NCI-H2171 treated with DMSO at 0.1 percent for 48 hours (cell line): ENCODE results near the gene MYBPC3.

Source experiments
- DNase-seq: peaks from one replicate; lab custom pipeline; 2025; lab: John Stamatoyannopoulos, UW

MYBPC3 gene

DNA sequence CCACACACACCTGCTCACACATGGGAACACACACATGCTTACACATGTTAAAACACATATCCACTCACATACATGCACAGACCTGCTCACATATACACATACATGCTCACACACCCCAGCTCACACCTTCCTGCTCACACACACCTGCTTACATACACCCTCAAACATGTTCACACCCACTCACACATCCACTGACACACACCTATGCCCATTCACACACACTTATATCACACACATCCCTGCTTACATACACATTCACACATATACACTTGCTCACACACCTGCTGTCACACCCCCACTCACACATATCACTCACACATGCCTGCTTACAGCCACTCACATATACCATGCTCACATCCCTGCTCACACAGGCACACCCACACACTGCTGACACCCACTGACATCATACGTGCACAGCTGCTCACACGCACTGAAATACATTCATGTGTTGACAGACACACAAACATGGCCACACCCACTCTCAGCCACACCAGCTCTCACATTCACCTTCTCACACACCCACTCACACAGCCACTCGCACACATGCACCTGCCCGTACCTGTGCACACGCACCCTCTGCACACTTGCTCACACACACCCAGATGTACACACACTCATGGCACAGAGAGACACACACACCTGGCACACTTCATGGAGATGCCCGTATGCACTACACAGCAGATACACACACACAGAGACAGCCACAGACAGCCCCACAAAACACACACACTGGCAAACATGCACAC, 5.7 kb upstream of the MYBPC3 start:
- no peak for DNase-seq

DNA sequence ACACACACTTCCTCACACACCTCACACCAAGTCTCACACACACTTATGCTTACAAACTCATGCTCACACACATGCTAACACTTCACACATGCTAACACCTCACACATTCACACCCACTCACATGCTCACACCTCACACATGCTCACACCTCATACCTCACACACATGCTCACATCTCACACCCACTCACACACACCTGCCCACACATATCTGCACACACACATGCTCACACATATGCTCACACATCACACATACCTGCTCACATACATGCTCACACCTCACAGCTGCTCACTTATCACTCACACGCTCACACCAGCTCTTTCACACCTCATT, 4.5 kb upstream of the MYBPC3 start:
- DNase-seq: no peak

DNA sequence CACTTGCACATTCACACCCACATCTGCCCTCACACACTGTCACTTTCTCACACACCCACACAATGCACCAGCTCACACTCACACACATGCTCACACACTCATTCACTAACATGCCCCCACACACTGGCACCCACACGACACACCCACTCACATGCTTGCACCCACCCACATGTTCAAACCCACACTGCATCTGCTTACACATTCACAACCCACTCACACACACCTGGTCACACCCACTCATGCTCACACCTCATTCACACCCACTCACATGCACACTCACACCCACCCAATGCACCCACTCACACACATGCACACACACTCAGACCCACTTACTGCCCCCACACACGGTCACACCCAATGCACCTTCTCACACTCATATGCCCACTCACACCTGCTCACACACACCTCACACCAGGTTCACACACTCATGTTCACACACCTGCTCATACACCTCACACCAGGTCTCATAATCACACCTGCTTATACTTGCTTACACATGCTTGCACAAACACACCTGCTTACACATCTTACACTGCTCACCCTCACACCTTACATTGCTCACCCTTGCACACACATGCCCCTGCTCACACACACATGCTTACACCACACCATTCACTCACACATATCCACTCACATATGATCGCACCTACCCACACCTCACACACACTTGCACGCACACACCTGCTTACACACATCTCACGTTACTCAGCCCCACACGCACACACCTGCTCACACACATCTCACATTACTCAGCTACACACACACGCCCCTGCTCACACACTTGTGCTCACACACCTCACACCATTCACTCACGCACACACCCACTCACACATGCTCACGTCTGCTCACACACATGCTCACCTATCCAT, 3.9 kb upstream of the MYBPC3 start:
- DNase-seq: no peak

DNA sequence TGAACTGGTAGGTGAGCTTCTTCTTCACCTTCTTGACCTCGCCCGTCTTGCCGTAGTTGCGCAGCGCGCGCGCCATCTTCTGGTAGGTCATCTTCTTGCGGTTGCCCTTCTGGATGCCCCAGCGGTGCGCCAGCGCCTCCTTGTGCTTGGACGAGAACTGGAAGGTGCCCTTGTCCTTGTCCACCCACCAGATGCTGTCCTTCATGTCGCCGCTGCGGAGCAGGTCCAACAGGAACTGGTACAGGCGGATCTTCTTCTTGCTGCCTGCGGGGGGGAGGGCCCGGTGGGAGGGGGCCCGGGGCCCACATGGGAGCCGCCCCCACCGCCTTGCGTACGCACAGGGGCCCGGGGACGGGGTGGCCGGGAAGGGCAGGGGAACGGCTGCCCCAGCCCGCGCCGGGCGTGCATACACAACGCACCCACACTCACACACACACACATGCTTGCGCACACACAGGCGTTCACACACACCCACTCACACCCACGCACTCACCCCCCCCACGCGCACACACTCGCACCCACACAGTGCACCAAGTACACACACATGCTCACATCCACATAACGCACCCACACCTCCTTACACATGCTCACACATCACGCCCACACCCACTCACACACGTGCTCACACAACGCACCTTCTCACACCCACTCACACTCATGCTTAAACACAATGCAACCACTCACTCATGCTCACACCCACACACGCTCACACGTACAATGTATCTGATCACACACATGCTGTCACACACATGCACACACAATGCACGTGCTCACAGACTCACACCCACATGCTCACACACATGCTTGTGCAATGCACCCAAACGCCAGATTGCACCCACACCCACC, 3.0 kb upstream of the MYBPC3 start:
- DNase-seq: peak; percentile 93

DNA sequence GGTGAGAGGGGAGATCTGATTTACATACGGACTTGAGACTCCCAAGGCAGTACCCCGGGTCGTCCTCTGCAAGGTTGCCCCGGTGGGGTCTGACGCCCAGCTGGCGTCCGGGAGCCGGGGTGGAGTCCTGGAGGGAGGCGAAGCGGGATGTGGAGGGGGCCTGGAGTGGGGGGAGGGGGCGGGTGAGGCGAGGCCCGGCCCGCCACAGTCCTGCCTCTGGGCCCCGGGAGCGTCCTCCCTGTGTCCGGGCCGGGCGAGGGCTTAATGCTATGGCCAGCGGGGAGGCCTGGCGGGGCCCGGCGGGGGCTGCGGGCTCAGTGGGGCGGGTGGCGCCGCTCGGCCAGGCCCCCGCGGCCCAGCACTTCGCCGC, 2.4 kb upstream of the MYBPC3 start:
- DNase-seq: no peak

DNA sequence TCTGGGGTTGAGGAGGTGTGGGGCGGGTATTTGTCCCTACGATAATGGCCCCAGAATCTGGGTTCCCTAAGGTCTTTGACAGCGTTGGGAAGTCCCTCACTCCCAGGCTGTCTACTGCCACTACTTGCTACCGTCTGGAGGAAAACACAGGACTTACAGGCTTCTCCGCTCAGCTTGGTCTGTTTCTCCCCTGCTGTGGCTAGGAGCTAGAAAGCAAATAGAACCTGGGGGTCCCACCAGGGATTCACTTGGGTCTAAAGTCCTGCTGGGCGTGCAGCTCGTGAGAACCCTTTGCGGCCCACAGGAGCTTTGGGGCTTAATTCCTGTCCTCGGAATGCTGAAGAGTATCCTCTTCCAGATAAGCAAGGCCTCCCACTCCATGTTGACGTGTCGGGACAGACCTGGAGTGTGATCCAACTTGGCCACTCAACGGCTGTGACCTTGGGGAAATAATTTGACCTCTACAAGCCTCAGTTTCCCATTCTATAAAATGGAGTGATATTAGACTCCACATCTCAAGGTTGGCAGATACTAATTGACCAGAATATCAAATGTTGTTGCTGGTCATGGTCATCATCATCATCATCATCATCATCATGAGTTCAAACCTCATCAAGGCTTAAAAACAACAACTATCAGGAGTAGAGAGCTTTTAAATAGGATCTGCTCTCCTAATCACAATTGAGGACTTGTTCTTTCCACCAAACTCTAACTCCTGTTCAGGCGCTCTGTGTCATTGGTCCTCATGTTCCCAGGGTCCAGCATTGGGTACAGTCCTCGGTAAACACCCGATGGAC, 1.7 kb upstream of the MYBPC3 start:
- no peak for DNase-seq

DNA sequence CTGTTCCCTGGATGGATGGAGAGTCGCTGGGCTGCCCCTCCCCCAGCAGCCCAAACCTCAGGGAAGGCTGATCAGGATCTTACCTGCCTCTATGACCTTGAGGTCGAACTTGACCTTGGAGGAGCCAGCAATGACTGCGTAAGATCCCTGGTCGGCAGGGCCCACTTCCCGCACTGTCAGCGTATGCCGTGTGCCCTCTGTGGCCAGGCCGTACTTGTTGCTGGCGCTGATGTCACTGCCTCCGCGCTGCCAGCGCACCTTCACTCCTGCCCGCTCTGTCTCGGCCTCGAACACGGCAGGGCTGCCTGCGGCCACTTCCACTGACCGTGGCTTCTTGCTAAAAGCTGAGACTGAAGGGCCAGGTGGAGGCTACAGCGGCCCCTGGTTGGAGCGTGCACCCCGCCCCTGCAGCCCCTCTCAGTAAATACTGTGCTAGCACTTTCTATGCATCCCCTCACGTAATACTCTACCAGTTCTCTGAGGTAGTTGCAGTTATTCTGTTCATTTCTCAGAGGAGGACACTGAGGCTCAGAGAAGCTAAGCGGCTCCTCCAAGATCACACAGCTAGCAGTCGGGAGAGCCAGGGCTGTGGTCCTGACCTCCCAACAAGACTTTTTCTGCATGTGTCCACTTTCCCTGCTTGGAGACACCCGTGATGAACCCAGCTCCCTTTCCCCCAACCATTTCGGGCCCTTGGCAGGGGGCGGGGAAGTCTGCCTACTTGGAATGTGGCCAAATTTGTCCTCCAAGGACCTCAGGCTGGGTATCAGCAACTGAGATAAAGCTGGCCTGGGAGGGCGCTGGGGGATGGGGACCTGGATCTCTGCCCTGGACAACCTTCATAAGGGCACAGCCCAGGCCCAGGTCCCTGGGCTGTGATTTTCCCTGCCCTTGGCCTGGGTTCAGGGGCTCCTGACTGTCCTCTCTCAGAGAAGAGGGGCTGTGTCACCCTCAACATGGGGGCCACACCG, 1.1 kb downstream of the MYBPC3 start:
- DNase-seq: no peak

DNA sequence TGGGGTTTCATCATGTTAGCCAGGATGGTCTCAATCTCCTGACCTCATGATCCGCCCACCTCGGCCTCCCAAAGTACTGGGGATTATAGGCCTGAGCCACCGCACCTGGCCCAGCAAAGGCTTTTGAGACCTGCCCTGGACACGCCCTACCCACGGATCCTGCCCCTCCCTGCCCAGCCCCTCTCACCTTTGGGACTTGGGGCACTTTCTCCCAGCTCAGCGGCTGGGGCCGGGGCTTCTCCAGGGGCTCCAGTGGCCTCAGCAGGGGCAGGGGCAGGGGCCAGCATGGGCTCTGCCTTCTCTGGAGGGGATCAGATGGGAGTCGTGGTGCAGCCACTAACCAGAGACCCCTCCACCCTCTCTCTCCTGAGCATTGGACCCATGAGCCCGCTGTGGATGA, 2.2 kb downstream of the MYBPC3 start:
- DNase-seq: no peak

DNA sequence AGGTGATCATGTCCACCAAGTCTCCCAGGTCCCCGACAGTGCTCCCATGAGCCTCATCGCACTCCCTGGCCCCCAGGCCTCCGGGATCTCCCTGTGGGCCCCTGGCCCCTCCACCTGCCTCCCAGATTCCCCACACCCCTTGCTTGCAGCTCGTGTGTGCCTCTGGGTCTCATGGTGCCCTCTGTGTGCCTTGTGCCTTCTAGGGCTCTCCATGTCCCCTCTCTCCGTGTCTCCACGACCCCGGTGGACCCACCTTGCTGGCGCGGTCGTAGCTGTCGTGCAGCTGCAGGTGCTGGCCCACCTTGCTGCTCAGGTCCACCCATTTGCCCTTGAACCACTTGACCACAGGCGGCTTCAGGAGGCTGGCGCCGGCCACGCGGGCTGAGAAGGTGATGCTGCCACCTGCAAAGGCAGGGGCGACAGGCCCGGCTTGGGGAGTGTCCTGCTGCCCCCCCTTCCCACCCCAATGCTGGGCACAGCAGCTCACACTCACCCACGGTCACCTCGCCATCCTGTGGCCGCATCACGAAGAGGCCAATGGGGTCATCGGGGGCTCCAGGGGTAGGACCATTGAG, 2.9 kb downstream of the MYBPC3 start:
- DNase-seq: no peak

DNA sequence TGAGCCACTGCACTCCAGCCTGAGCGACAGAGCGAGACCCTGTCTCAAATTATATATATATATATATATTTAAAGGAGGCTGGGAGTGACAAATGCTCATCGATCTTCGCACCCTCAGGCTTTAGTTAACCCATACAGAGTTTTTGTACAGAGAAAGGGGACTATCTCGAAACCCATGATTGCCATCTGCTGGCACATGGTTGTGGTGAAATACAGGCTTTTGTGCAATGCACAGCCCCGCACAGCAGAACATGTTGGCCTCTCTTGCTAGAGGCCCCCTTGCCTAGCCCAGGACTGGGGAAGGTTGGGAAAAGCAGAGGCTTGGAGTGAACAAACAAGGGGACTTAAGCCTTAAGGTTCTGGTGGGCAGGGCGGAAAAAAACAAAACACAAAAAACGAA, 3.6 kb downstream of the MYBPC3 start:
- peak; percentile 64 for DNase-seq

DNA sequence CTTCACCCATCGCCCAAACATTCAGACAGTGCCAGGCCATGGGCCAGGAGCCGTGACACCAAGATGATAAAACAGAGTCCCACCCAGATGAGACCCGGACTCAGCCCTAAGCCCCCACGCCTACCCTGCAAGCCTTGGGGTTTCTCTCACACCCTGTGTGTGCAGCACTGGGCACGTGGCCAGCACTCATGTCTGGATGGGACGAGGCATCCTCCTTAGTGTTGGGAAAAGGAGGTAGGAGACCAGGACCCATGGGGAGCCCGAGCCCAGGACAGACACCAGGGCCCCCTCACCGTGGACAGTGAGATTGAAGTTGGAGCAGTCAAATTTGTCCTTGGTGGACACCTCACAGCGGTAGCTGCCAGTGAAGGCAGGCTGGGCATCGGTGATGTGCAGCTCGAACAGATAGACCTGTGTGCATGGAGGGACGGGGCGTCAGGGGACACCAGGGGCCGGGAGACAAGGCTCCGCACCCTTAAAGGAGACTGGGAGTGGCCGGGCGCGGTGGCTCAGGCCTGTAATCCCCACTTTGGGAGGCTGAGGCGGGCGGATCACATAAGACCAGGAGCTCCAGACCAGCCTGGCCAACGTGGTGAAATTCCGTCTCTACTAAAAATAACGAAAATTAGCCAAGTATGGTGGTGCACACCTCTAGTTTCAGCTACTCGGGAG, 4.2 kb downstream of the MYBPC3 start:
- DNase-seq: no peak

DNA sequence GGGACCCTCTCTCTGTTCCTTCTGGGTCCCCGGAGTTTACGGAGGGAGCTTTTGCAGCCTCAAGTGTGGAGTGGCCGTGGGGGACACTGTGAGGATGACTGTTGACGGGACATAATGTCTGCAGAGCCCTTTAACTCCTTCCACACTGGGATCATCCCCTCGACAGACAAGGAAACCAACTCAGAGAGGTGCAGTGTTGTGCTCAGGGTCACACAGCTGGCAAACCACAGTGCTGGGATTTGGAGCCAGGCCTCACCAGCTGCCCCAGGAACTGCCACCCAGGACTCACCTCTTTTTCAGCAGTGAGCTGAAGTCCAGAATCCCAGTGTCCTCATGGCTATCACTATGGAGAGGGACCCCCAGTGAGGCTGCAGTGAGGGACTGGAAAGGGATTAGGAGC, 5.4 kb downstream of the MYBPC3 start:
- DNase-seq: no peak

DNA sequence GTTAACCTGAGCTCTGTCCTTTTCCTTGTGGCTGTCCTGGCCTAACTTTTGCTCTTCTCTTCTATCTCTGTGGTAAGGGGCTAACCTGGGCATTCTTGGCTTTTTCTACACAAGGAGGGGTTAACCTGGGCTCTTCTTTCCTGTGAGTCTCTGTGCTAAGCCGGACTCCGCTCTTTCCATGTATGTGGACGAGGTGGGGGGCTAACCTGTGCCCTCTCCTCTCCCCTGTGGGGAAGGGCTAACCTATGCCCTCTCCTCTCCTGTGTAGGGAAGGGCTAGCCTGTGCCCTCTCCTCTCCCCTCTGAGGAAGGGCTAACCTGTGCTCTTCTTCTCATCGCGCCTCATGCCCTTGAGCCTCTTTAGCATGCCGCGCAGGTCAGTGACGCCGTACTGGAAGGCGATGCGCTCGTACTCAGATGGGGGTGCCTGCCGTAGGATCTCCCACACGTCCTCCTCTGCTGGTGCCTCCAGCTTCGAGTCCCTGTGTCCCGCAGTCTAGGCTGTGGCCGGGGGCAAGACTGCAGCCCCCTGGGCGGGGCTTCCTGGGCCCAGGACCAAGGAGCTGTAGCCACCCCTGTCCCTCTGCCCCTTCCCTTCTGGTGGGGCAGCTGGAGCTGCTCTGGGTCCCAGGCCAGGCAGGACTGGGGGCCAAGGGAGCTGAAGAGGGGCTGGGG, 6.5 kb downstream of the MYBPC3 start:
- no peak for DNase-seq

DNA sequence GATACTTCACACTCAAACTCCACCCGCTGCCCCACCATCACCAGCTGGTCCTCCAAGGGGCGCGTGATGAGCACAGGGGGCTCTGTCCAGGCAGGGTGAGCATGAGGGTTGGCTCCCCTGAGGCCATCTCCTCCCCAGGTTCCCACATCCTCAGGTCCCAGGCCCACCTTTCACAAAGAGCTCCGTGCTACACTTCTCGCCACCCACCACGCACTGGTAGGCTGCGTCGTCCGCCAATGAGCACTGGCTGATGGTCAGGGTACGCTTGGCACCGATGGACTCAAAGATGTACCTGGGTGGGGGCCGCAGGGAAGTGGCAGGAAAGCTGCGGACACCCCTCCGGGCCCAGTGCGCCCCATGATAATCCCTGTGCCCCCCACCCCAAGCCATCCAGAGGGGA, 9.6 kb downstream of the MYBPC3 start:
- no peak for DNase-seq

DNA sequence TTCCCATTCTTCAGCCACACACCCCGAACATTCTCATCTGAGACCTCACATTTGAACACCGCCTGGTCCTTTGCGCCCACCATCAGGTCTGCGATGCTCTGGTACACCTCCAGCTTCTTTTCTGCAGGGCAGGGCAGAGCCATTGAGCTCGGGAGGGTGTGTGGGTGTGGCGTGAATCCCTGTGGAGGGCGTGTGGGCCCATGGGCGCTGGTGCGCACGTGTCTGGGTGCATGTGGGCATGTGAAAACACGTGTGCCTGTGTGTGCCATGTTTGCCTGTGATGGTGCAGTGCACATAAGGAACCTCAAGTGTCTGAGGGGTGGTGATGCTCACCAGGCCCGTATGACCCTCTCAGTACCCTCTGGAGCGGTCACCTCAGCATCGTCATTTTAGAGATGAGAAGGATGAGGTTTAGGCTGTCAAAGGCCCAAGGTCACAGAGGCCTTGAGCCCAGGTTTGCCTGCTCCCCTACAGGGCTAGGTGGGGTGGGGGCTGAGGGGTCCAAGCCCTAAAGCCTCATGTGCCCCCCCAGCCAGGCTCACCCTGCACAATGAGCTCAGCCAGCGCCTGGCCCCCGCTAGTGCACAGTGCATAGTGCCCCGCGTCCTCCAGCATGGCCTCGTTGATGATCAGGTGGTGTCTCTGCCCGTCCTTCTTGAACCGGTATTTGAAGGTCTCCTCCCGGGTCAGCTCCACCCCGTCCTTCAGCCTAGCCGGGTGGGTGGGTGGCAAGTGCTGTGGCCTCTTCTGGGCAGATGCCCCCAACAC, 10.3 kb downstream of the MYBPC3 start:
- no peak for DNase-seq

DNA sequence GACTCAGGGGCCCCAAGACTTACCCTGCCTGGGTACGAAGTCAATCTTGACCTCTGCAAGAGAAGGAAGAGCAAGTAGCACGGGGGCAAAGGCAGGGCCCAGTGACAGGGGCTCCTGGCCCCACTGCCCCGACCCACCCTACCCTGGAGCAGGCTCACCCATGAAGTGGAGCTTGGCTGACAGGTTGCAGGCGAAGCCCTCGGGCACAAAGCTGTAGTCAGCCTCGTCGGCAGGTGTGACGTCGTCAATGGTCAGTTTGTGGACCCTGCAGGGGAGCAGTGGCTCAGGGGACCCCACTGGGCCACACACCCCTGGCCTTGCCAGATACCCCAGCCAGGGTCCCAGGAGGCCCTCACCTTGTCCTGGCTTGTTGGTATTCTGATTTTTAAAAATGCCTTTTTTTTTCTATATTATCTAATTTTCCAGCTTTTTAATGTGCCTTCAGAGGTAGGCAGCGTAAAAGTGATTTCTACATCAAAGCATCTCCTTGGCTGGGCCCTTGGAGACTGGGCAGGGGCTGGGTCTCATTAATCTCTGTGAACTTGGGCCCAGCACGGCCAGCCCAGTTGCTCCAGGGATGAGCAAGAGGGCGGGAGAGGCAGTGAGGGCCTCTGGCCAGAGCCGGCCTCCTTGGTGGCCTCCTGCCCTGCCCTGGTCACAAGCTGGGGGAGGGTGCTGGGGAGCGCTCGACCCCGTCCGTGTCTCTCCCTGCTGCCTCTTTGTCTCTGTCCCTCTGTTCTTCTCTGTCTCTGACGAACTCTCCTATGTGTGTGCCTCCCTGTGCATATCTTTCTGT, 11.3 kb downstream of the MYBPC3 start:
- no peak for DNase-seq

DNA sequence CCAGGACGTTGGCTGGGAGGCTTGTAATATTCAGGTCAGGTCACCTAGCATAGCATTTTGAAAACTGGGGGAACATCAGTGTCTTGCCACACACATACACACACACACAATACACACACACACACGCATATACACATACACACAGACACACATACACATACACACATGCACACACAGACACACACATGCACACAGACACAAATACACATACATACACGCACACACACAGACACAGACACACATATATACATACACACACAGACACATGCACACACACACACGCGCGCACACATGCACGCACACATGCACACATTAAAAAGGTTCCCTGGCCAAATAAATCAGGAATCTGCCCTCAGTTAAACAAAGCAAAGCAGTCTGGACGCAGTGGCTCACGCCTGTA, 12.5 kb downstream of the MYBPC3 start:
- no peak for DNase-seq
